ENCODE data around the gene DCAF4.

DNA sequence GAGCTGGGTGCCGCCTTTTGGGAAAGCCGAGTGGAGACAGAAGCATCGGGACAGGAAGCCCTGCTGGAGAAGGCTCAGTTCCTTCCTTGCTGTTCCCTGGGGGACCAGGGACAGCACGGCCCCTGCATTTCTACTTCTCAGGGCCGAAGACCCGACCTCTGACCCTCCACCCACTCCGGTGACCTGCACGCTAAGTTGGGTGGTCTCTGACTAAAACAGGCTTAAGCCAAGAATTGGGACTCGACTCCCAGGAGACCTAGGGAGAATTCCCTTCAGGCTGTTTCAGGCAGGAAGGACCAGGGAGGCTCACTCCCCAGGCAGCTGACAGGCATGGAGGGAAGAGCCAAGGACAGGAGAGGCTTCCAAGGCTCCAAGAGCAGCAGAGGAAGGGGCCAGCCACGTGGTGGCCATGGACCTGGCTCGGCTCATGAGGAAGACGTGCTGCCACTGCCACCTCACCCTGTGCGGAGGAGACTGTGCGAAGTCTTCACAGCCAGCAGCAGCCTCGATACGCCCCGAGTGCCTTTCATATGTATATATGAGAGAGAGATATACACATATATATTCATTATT lies 43.9 kb downstream of the DCAF4 start:
- TF ChIP-seq SUZ12 (IDR thresholded peaks at IDR 0.05): no peak
- no peak for TF ChIP-seq TARDBP (IDR thresholded peaks at IDR 0.05)
- TF ChIP-seq L3MBTL2 (conservative IDR thresholded peaks at IDR 0.05): no peak
- no peak for TF ChIP-seq SP1 (IDR thresholded peaks at IDR 0.05)
